BLaER1 treated with 17β-estradiol and CSF1 and Interleukin-3, amounts not matched to agents 10 nM and 100 nM (cell line): ENCODE results near the gene DACH1.

Source experiments
- H3K27ac ChIP-seq, 11 experiments: shearing (Covaris generic); formaldehyde crosslinking; 2 replicates each; pipeline ENCODE4 v1.8.1; 2022
- H3K27me3 ChIP-seq, 11 experiments: shearing (Covaris generic); formaldehyde crosslinking; 2 replicates each; pipeline ENCODE4 v1.8.1; 2022
- H3K36me3 ChIP-seq, 11 experiments: shearing (Covaris generic); formaldehyde crosslinking; 2 replicates each; pipeline ENCODE4 v1.8.1; 2022
- H3K4me1 ChIP-seq, 10 experiments: shearing (Covaris generic); formaldehyde crosslinking; 2 replicates each; pipeline ENCODE4 v1.8.1; 2022
- H3K4me2 ChIP-seq, 11 experiments: shearing (Covaris generic); formaldehyde crosslinking; 2 replicates each; pipeline ENCODE4 v1.8.1; 2022
- H3K4me3 ChIP-seq, 10 experiments: shearing (Covaris generic); formaldehyde crosslinking; 2 replicates each; pipeline ENCODE4 v1.8.1; 2022
- H3K9ac ChIP-seq, 11 experiments: shearing (Covaris generic); formaldehyde crosslinking; 2 replicates each; pipeline ENCODE4 v1.8.1; 2022
- H3K9me3 ChIP-seq, 11 experiments: shearing (Covaris generic); formaldehyde crosslinking; replicated peaks in 1 of 11; 2 replicates each; pipeline ENCODE4 v1.8.1; 2022
- H4K20me1 ChIP-seq, 11 experiments: shearing (Covaris generic); formaldehyde crosslinking; 2 replicates each; pipeline ENCODE4 v1.8.1; 2022
- Cebpa-rat ChIP-seq, 11 experiments: shearing (Covaris generic); IDR thresholded peaks; 2 replicates each; pipeline ENCODE4 v1.8.1; 2022

DACH1 gene

GRCh38 chr13:71775966-71776365, 91.0 kb downstream of the DACH1 start:
- no peaks in the 10 kb centered on the region for H3K4me1 ChIP-seq
- no peaks in the 10 kb centered on the region for H3K36me3 ChIP-seq
- no peak overlapping the region for H3K27ac ChIP-seq
- H3K4me3 ChIP-seq: no peak overlapping the region
- H4K20me1 ChIP-seq: no peaks in the 10 kb centered on the region
- TF ChIP-seq Cebpa-rat (IDR thresholded peaks at IDR 0.05): no peak
- no peaks in the 10 kb centered on the region for H3K27me3 ChIP-seq
- no peaks in the 10 kb centered on the region for H3K9me3 ChIP-seq
- H3K4me2 ChIP-seq: no peak overlapping the region
- H3K9ac ChIP-seq: no peak overlapping the region

GRCh38 chr13:71774863-71775262, 92.1 kb downstream of the DACH1 start:
- Histone ChIP-seq H3K36me3 (no peaks in the 10 kb centered on the region), H3K27ac (no peak overlapping the region), H4K20me1 (no peaks in the 10 kb centered on the region), H3K9me3 (no peaks in the 10 kb centered on the region), H3K4me3 (no peak overlapping the region), H3K4me1 (no peaks in the 10 kb centered on the region), H3K4me2 (no peak overlapping the region), H3K9ac (no peak overlapping the region), H3K27me3 (no peaks in the 10 kb centered on the region)
- no peak for TF ChIP-seq Cebpa-rat (IDR thresholded peaks at IDR 0.05)

GRCh38 chr13:71773531-71773930, 93.5 kb downstream of the DACH1 start:
- Histone ChIP-seq H3K27ac (no peak overlapping the region), H4K20me1 (no peaks in the 10 kb centered on the region), H3K36me3 (no peaks in the 10 kb centered on the region), H3K9me3 (no peaks in the 10 kb centered on the region), H3K4me2 (no peak overlapping the region), H3K9ac (no peak overlapping the region), H3K4me1 (no peaks in the 10 kb centered on the region), H3K27me3 (no peaks in the 10 kb centered on the region), H3K4me3 (no peak overlapping the region)
- TF ChIP-seq Cebpa-rat (IDR thresholded peaks at IDR 0.05): no peak

- Histone ChIP-seq H3K9me3 (no peaks in the 10 kb centered on the region), H3K27ac (no peak overlapping the region), H4K20me1 (no peaks in the 10 kb centered on the region), H3K4me3 (no peak overlapping the region), H3K4me1 (no peaks in the 10 kb centered on the region), H3K27me3 (no peaks in the 10 kb centered on the region), H3K36me3 (no peaks in the 10 kb centered on the region), H3K9ac (no peak overlapping the region), H3K4me2 (no peak overlapping the region)
- no peak for TF ChIP-seq Cebpa-rat (IDR thresholded peaks at IDR 0.05)
Observed at GRCh38 chr13:71772361-71772760, 94.6 kb downstream of the DACH1 start.

GRCh38 chr13:71771144-71771543, 95.9 kb downstream of the DACH1 start:
- H3K27ac ChIP-seq: no peak overlapping the region
- H3K4me3 ChIP-seq: no peak overlapping the region
- H3K27me3 ChIP-seq: no peaks in the 10 kb centered on the region
- TF ChIP-seq Cebpa-rat (IDR thresholded peaks at IDR 0.05): no peak
- no peaks in the 10 kb centered on the region for H3K4me1 ChIP-seq
- H3K36me3 ChIP-seq: no peaks in the 10 kb centered on the region
- H3K9ac ChIP-seq: no peak overlapping the region
- H3K4me2 ChIP-seq: no peak overlapping the region
- no peaks in the 10 kb centered on the region for H4K20me1 ChIP-seq
- H3K9me3 ChIP-seq: no peaks in the 10 kb centered on the region

GRCh38 chr13:71770710-71771109, 96.3 kb downstream of the DACH1 start:
- no peaks in the 10 kb centered on the region for H3K4me1 ChIP-seq
- H3K9ac ChIP-seq: no peak overlapping the region
- H3K4me2 ChIP-seq: no peak overlapping the region
- H3K9me3 ChIP-seq: no peaks in the 10 kb centered on the region
- H3K27ac ChIP-seq: no peak overlapping the region
- TF ChIP-seq Cebpa-rat (IDR thresholded peaks at IDR 0.05): no peak
- H3K27me3 ChIP-seq: no peaks in the 10 kb centered on the region
- no peaks in the 10 kb centered on the region for H3K36me3 ChIP-seq
- H3K4me3 ChIP-seq: no peak overlapping the region
- no peaks in the 10 kb centered on the region for H4K20me1 ChIP-seq

- no peaks in the 10 kb centered on the region for H3K27me3 ChIP-seq
- H3K27ac ChIP-seq: no peak overlapping the region
- no peaks in the 10 kb centered on the region for H3K4me1 ChIP-seq
- H4K20me1 ChIP-seq: no peaks in the 10 kb centered on the region
- TF ChIP-seq Cebpa-rat (IDR thresholded peaks at IDR 0.05): no peak
- H3K4me2 ChIP-seq: no peak overlapping the region
- no peak overlapping the region for H3K9ac ChIP-seq
- no peak overlapping the region for H3K4me3 ChIP-seq
- no peaks in the 10 kb centered on the region for H3K9me3 ChIP-seq
- no peaks in the 10 kb centered on the region for H3K36me3 ChIP-seq
Observed at GRCh38 chr13:71768881-71769280, 98.1 kb downstream of the DACH1 start.

GRCh38 chr13:71759651-71760511, 107.1 kb downstream of the DACH1 start:
- no peak overlapping the region for H3K4me3 ChIP-seq
- TF ChIP-seq Cebpa-rat (IDR thresholded peaks at IDR 0.05): no peak
- no peak overlapping the region for H3K4me2 ChIP-seq
- no peak overlapping the region for H3K27ac ChIP-seq
- H3K9ac ChIP-seq: no peak overlapping the region
- H3K9me3 ChIP-seq: no peaks in the 10 kb centered on the region
- no peaks in the 10 kb centered on the region for H3K4me1 ChIP-seq
- no peaks in the 10 kb centered on the region for H3K36me3 ChIP-seq
- H4K20me1 ChIP-seq: no peaks in the 10 kb centered on the region
- H3K27me3 ChIP-seq: no peaks in the 10 kb centered on the region

GRCh38 chr13:71758828-71759227, 108.2 kb downstream of the DACH1 start:
- Histone ChIP-seq H3K9ac (no peak overlapping the region), H3K9me3 (no peaks in the 10 kb centered on the region), H3K27me3 (no peaks in the 10 kb centered on the region), H3K36me3 (no peaks in the 10 kb centered on the region), H3K4me1 (no peaks in the 10 kb centered on the region), H3K4me2 (no peak overlapping the region), H4K20me1 (no peaks in the 10 kb centered on the region), H3K27ac (no peak overlapping the region), H3K4me3 (no peak overlapping the region)
- no peak for TF ChIP-seq Cebpa-rat (IDR thresholded peaks at IDR 0.05)

- Histone ChIP-seq H3K27ac (no peak overlapping the region), H3K9me3 (no peaks in the 10 kb centered on the region), H4K20me1 (no peaks in the 10 kb centered on the region), H3K36me3 (no peaks in the 10 kb centered on the region), H3K4me3 (no peak overlapping the region), H3K9ac (no peak overlapping the region), H3K27me3 (no peaks in the 10 kb centered on the region), H3K4me2 (no peak overlapping the region), H3K4me1 (no peaks in the 10 kb centered on the region)
- TF ChIP-seq Cebpa-rat (IDR thresholded peaks at IDR 0.05): no peak
Observed at GRCh38 chr13:71754407-71754974, 112.5 kb downstream of the DACH1 start.
